NCI-H1436 treated with DMSO at 0.1 percent for 48 hours (cell line): ENCODE measurements around the gene SKP1.

Source experiments
- DNase-seq: peaks from one replicate; lab custom pipeline; 2025; lab: John Stamatoyannopoulos, UW

SKP1 gene

DNA sequence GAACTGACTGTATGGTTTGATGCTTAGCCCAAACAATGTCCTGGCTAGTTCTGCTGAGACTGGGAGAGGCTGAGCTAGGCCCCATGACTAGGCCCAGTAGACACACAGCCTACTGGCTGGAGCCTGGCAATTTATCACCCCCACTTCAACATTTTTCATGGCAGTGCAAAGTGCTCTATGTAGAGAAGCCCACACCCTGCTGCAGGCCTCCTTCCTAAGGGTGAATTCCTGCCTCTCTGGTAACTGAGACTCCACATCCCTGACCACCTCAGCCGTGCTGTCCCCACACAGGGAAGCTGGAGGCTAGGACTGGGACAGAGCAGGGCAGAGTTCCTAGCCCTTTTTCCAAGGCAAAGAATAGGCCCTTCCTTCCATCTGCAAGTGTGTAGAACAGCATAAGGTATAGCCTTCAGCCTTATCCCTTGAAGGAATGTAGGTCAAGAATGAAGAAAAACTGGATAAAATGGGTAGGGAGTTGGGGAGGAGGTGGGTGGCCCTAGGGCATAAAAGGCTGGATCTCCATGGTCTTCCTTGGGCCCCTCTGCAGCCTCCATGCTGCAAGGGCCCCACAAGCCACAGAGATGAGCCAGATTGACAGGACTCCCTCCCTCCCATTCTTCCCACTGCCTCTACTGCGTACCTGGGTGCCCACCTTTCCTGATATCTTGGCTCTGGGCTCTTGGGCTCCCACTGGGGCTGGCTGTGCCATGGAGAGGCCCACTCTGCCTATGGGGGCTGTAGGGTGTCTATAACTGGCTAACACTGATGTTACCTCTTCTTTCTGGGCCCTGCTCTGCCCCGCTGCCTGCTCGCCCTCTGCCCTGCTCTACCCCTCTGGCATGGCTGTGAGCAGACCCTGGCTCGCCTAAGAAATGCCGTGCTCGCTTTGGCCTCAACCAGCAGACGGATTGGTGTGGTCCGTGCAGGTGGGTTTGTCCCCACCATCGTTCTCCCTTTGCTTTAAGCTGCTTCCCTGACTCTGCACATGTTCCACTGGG is 32.5 kb downstream of the SKP1 start:
- no peak for DNase-seq

DNA sequence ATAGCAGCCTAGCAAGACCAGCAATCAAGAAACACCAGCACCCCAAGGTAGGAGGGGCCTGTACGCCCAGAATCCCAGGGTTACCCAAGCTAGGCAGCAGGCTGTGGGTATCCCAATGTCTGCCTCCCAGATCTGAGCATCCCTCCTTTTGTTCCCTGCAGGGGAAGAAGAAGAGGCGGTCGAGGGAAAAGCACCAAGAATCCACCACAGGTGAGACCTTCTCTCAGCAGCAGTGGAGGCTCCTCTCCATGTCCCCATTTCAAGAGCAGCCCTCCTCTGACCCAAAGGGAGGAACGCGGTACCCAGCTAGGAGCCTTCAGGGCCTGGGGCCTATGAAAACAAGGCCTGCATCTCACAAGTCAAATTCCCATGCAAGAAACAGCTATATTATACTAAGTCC is 33.3 kb downstream of the SKP1 start:
- no peak for DNase-seq

DNA sequence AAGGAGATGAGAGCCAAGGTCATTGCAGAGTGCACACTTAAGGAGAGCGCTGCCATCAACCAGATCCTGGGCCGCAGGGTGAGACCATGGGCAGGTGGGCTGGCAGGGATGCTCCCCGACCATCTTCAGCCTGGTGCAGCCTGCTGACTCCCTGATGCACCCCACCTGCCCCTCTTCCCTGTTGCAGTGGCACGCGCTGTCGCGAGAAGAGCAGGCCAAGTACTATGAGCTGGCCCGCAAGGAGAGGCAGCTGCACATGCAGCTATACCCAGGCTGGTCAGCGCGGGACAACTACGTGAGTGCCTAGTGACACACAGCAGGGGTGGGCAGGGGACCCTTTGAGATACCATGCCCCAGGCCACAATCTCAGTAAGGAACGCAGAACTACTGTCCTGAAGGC is 33.9 kb downstream of the SKP1 start:
- DNase-seq, result no peak

DNA sequence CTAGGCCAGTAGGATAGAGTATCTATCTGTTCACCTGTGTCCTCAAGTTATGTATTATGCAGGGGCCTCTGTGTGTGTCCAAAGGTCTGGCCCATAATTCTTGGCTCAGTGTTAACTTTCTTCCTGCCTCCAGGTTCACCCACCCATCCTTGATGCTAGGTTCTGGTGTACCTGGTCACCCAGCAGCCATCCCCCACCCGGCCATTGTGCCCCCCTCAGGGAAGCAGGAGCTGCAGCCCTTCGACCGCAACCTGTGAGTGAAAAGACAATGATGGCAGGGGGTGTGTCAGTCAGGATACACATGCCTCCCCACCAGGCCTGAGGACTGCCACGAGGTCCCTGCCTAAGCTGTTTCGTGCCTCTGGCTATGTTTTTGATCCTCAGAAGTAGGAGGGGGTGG is 34.7 kb downstream of the SKP1 start:
- DNase-seq, result no peak

DNA sequence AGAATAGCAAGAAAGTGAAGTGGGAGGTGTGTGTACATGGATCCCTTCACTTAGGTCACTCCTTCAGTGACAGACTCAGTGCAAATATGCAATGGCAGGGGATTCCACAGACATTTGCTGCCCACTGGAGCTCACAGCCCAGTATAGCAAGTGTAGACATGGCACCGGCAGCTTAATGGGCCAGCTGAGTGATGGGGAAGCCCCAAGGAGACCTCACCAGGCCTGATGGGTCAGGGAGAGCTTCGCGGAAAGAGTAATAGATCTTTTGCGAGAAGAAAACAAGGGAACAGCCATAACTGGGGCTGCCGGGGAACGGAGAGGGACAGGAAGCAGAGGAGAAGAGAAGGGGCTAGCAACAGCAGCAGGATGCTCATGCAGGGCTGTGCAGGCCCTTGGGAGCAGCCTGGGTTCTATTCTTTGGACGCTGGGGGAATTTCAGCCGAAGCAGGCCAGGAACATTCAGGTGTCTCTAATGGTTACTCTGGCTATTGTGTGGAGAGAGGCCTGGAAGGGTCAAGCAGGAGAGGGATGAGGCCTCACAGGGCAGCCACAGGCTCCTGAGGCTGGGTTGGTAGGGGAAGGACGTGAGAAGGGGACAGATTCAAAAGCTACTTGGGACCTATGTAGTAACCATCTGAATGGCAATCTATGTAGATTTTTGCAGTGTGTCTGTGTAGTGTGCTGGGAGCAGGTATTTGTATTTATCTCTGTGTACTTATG is 35.3 kb downstream of the SKP1 start:
- DNase-seq, result no peak

DNA sequence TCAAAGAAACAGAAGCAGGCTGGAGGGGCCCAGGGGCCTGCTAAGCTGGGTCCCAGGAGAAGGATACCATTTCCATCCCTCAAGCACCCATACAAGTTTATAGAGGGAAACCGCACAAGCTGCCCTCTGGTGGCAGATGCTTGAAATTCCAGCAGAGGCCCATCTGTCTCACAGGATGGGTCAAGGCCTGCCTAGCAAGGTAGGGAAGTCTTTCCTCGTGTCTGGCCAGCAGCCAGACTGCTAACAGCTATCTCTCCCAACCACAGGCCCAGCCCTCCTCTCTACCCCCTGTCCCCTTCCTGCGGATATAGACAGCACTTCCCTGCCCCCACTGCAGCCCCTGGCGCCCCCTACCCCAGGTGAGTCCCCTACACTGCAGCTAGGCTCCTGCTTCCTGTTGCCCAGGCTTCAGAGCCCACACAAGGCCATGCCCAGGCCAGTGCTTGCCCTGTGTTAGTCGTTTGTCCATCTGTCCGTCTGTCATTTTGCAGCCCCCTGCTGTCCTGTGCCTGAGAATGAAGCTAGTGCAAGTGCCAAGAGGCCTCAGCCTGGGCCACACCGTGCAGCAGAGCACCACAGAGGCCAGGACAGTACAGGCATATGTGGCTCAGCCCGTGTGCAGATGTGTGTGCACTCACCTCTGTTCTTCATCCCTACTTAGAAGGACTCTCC is 36.1 kb downstream of the SKP1 start:
- DNase-seq, result no peak

DNA sequence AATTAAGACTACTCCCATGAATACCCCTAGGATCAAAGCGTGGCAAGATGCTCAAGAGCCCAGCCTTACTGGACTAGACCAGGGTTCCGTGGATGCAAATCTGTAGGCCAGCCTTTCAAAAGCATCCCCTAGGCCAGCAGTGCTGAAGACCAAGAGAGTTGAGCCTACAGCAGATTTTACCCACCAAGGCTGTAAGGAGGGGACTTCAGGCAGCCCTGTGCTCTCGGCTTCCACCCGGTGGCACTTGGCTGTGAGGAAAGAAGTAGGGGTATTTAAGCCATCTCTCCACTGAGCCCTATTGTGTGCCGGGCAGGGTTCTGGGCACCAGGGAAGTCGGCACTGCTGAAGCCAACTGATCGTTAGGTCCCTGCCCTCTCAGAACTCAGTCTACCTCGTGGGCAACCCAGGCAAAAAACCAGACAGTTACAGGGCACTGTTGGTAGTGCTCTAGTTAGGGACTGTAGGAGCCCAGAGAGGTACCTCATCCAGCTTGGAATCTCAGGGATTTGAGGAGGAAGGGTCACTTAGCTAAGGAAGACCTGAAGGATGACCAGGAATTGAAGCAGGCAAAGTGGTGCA is 36.8 kb downstream of the SKP1 start:
- DNase-seq, result no peak

DNA sequence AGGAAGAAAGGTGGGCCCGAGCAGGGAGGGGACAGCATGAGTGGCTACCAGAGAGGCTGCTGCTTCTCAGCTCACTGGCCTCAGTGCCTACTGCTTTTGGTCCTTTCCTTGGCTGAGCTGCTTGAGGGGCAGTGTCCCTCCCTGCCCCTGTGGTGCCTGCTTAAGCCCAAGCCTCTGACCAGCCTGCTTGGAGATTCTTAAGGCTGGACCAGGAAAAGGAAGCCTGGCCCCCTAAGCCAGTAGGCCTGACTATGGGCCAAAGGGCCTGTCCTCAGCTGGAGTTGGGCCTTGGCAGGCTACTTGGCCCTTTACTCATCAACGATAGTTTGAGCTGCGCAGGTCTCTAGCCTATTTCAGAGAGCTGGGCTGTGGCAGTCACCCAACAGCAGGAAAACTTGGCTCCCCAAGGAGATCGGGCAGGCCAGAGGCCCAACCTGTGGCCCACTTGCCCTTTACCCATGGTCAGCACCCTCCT is 37.3 kb downstream of the SKP1 start:
- no peak for DNase-seq

DNA sequence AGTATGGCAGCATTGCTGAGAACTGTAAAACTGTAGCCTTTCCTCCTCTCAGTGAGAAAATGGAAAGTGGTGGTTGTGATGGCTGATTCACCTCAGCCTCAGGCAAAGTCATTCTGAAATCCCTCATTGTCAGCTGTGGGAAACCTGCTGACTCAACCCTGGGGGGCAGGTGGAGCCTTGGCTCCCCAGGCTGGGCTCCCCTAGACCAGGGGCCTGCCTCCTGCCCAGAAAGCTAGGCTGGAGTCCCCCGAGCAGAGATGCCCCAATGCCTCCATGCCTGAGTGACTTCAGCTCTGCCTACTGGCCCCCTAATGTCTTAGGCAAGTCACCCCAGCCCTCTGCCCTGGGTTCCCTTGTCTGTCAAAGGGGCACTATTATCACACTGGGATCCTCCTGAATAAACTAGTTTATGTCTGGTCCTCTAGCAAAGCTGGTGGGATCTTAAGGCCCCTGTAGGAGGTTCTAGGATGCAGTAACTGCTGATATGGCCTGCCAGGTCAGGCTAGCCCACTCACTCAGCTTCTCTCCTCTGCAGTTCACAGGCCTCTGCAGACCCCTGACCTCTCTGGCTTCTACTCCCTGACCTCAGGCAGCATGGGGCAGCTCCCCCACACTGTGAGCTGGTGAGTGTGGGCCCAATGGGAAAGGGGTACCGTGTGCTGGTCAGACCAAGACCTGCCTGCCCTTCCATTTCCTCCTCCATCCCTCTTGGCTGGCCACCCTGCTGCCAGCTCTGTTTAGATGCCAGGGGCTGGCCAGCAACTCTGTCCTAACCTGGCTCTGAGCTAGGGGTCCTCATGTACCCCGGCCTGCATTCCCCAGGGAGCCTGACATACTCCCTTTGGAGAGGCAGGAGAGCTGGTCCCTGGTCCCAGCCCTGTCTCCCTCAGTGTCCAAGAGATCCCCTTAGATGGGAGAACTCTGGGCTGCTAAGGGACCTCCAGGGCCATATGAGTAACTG is 38.1 kb downstream of the SKP1 start:
- DNase-seq, result no peak

DNA sequence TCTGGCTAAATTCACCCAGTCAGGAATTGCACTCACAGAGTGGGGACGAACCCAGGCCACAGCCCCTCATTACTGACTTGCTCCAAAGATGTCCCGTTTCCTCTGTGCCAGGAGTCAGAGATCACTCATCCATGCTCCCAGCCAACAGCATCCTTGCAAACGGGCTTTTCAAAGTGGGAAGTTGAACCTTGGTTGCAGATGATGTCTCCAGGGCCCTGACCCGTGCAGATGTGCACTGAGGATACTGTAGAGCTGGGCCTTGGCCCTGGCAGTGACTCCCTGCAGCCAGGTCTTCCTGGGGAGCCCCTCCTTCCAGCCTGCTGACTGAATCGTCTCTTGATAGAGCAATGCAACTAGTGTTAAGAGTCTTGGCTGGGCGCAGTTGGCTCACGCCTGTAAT is 40.0 kb downstream of the SKP1 start:
- DNase-seq, result no peak

DNA sequence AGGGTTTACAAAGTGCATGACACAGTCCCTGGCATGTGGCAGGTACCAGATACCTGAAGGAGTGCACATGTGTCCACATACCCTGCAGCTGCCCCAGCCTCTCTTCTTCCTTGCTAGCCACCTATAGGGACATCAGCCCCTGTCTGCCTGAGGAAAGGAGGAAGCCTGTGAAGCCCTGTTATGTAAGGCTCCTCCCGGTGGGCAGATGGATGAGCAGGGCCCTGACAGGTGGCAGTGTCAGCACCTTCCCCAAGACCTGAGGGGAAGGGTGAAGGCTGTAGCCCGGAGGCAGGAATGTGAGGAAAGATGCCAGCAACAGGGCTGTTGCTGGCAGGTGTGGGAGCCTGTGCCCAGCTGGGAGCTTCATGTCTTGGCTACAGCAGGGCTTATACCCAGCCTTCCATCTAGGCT is 40.5 kb downstream of the SKP1 start:
- DNase-seq, result no peak

DNA sequence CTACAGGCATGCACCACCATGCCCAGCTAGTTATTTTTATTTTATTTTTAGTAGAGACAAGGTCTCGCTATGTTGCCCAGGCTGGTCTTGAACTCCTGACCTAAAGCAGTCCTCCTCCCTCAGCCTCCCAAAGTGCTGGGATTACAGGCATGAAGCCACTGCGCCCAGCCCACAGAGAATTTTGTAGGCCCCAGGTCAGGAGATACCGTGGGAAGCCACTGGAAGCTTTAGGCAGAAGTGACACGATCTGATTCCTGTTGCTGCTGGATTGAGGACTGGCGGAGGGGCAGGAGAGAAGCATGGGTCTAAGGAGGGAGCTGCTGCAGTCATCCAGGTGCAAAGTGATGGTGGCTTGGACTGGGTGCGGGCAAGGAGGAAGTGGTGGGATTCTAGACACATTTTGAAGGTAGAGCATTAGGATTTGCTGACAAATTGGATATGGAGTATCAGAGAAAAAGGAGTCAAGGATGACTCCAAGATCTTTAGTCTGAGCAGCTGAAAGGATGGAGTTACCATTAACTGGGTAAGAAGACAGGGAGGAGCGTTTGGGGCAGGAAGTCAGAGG is 41.6 kb downstream of the SKP1 start:
- DNase-seq, result no peak

DNA sequence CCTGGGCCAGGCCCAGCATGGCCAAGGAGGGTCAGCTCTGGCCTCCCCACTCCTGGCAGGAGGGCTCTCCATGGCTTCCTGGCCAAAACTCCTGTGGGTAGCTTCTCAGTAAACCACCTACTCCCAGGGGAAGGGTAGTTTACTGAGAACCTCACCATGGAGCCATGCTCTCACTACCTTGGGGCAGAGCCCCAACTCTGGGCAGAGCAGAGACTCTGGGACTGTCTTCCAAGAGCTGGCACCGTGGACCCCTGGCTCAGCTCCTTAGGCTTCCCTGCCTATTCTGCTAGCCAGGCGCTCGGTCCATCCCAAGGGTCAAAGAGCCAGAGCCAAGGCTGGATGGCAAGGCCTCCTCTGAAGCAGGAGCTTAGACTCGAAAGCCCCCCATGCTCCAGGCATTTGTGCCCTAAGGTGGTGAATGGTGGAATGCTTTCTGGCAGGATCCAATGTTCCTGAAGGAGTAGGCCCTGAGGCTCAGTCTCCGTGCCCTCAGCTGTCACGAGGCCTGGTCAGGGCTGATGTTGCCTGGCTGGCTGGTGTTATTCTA is 42.7 kb downstream of the SKP1 start:
- DNase-seq, result no peak

DNA sequence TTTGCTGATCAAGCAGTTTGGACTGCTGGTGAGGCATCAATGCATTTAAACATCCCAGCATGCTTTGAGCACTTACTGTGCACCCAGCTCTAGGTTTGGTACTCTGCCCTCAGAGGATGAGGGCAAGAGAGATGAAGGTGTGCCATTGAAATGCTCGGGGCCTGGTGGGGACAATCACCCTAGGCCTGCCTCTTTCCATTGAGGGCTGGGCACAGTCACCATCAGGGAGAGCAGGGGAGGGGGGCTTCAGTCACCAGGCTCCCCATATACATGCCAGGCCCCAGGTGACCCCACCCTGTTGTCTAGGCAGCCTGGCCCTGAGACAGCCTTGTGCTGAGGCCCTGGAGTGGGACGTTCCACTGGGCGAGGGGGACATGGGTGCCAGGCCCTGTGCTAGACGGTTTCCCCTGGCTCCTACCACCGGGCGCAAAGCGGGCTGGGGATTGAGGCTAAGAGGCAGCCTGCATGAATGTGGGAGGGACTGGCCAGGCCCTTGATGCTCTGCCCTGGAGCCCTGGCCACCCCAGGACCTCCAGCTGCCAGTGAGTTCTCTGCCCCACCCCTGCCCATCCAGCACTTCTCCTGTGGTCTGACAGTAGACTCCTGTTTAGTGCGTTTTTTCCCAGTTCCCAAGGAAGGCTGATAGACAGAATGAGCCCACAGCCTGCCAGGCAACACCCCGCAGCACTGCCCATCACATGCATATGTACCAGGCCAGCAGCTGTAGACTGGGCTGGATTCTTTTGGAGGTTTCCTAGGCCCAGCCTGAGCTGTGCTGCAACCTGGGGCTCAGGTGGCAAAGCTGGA is 43.4 kb downstream of the SKP1 start:
- no peak for DNase-seq

DNA sequence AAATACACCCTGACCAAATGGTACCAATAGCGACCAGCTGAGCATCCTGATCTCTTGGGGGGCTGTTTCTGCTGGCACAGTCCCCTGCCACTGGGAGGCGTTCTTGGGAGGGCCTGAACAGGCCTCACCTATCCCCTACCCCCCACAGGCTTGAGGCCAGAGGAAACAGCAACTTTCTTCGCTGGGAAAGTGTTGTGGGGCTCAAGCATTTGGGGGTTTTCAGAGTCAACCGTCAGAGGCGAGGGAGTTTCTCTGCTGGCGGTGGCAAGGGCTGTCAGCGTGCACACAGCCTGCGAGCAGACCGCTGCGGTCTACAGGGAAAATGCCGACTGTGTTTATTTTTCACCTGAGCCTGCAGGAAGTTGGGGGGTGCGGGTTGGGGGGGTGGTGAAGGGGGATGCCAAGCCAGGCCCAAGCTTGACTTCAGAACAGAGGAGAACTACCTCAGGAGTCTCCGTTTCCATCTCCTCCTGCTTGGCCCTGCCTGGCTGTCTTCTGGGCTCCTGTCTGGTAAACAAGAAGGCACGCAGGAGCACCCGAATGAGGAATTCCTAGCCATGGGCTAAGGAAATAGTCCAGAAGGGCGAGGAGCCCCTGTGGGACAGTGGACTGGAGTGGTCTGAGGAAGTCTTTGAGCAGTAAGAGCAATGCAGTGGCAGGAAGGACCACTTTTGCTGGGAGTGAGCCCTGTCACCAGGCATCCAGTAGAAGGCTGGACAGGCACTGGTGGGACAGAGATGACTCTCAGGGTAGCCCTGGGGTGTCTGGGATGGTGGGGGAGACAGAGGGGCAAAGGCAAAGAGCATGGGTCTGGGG is 44.2 kb downstream of the SKP1 start:
- DNase-seq, result no peak

DNA sequence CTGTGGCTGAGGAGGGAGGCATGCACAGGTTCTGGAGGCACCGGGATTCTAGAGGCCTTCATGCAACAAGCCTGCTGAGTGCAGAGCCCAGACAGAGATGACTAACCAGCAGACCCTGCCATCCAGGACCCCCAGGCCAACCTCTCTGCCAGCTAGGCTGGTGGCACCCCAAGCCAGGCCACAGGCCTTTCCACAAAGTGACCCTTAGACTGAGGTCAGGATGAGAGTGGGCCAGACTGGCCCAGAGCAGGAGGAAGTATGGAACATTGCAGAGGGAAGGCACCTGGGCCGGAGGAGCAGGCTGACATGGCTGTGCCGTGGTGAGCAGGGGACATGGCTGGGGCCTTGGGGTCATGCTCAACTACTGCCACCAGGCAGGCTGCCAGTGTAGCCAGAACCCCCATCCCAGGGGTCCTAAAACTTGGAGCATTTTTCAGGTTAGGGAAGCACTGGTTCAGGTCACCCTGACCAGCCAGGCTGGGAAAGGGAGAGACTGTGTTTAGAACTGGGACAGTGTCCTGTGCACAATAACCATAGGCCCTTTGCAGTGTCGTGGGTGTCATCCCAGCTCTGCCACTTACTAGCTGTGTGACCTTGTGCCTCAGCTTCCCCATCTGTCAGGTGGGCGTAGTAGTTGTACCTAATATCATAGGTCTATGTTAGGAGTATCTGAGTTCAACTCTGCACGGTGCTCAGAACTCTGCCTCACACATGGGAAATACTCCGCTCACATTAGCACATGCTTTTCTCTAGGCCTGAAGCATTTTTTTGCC is 45.0 kb downstream of the SKP1 start:
- DNase-seq, result no peak

DNA sequence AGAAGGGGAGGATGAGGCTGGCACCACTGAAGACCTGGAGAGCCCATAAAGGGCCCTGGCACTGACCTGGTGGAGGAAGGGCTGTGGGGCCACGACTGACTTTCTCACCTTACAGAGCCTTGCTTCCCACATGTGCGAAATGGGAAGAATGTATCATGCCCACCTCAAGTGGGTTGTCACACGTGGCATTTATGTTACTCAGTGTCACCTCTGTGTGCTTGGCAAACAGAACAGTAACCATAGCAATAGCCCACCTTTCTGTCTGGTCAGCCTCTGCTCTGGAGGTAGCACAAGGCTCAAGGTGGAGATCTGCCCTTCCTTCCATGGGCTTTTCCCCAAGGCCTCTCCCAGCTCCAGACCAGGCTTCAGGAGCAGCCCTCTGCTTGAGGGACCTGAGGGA is 45.6 kb downstream of the SKP1 start:
- DNase-seq, result no peak
